Brain microvascular endothelial cell (primary cell): ENCODE results near the gene DUSP8.

Source experiments
- DNase-seq: peaks from one replicate; pipeline ENCODE4 v3.0.0-alpha.2; 2020
- H3K27ac ChIP-seq: fragments of 250-450 bp; sonication (Bioruptor Pico); 2 replicates; pipeline ENCODE4 v1.5.1; 2020; ENCODE audit warnings: mild to moderate bottlenecking, moderate library complexity
- H3K27me3 ChIP-seq: fragments of 250-450 bp; sonication (Bioruptor Pico); replicated peaks from 2 replicates; pipeline ENCODE4 v1.5.1; 2020; ENCODE audit warnings: mild to moderate bottlenecking
- H3K36me3 ChIP-seq: fragments of 250-450 bp; sonication (Bioruptor Pico); replicated peaks from 2 replicates; pipeline ENCODE4 v1.5.1; 2020; ENCODE audit warnings: mild to moderate bottlenecking
- H3K4me3 ChIP-seq: 2 replicates; pipeline ENCODE4 v1.5.1; 2011; ENCODE audit warnings: low read depth, mild to moderate bottlenecking, control low read depth, low read length, moderate library complexity
- in situ Hi-C: cut with HindIII; loops from 2 replicates; pipeline ENCODE4 v1.10.0; 2017; ENCODE audit warnings: low sequenced_read_pairs, low pct_ligation_motif_present
- TF ChIP-seq, protein P1 (sequence below): IDR thresholded peaks from 2 replicates; pipeline ENCODE4 v1.5.1; 2011; ENCODE audit warnings: low read depth, mild to moderate bottlenecking, moderate library complexity, low read length, control low read depth, inconsistent platforms; ENCODE audit errors: missing control alignments

DUSP8 gene

DNA sequence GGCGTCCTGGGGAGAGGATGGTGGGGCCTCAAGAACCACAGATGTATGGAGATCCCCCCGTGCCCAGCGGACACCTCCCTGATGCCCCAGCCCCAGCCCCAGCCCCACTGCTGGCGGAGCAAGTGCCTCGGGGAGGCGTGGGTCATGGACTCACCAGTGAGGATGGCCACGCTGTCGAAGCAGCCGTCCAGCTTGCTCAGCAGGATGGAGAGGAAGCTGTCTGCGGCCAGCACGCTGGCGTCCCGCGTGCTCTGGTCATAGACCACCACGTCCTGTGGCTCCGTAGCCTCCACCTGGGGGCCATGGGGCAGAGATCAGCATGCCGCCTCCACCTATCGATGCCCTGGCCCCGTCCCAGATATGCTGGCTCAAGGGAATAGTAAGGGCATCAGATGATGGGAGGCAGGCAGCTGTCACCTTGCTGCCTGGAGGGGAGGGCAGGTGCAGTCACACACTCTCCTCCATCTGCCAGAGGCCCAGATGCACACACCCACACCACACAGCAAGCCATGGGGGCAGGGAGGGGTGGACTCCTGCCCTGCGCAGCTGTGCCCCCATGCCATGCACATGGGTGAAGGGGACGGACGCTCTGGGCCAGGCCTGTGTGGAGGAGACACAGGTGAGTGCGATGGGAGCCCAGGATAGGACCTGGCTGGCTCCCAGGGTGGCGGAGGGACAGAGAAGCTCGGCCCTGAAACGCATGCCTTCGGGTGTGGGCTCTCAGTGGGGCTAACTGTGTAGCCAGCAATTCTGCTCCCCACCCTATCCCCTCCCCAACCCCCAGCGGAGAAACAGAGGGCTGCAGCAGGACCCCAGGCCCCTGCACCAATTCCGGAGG lies 8.2 kb downstream of the DUSP8 start:
- no peaks in the 10 kb centered on the region for H3K27me3 ChIP-seq
- in situ Hi-C loops, result no loop called here
- no peak overlapping the region for H3K4me3 ChIP-seq
- H3K36me3 ChIP-seq, result no peaks in the 10 kb centered on the region
- TF ChIP-seq, protein P1, sequence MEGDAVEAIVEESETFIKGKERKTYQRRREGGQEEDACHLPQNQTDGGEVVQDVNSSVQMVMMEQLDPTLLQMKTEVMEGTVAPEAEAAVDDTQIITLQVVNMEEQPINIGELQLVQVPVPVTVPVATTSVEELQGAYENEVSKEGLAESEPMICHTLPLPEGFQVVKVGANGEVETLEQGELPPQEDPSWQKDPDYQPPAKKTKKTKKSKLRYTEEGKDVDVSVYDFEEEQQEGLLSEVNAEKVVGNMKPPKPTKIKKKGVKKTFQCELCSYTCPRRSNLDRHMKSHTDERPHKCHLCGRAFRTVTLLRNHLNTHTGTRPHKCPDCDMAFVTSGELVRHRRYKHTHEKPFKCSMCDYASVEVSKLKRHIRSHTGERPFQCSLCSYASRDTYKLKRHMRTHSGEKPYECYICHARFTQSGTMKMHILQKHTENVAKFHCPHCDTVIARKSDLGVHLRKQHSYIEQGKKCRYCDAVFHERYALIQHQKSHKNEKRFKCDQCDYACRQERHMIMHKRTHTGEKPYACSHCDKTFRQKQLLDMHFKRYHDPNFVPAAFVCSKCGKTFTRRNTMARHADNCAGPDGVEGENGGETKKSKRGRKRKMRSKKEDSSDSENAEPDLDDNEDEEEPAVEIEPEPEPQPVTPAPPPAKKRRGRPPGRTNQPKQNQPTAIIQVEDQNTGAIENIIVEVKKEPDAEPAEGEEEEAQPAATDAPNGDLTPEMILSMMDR, result no peak
- no peak overlapping the region for H3K27ac ChIP-seq
- DNase-seq, result no peak

DNA sequence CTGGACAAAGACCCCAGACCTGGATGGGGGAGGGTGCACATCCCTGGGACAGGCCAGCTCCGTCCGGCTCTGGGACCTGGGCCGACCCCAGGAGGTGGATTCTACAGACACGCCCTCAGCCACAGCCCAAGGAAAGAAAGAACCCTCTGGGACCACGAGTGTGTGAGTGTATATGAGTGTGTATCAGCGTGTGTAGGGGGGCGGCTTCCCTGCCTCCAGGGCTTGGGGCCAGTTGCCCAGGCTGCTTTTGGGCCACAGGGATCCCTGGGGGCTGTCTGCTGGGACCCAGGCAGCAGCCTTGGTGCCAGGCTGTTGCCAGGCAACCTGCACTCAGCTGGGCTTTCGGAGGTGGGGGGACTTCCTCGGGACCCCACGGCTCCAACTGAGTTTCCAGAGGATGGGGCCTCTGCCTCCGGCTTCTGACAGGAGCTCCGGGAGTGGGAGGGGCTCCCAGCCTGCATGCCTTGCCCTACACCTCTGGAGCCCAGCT lies 8.9 kb downstream of the DUSP8 start:
- H3K4me3 ChIP-seq, result no peak overlapping the region
- in situ Hi-C loops, result no loop called here
- no peak for DNase-seq
- H3K36me3 ChIP-seq, result no peaks in the 10 kb centered on the region
- H3K27ac ChIP-seq, result no peak overlapping the region
- no peaks in the 10 kb centered on the region for H3K27me3 ChIP-seq
- TF ChIP-seq, protein P1, result no peak

DNA sequence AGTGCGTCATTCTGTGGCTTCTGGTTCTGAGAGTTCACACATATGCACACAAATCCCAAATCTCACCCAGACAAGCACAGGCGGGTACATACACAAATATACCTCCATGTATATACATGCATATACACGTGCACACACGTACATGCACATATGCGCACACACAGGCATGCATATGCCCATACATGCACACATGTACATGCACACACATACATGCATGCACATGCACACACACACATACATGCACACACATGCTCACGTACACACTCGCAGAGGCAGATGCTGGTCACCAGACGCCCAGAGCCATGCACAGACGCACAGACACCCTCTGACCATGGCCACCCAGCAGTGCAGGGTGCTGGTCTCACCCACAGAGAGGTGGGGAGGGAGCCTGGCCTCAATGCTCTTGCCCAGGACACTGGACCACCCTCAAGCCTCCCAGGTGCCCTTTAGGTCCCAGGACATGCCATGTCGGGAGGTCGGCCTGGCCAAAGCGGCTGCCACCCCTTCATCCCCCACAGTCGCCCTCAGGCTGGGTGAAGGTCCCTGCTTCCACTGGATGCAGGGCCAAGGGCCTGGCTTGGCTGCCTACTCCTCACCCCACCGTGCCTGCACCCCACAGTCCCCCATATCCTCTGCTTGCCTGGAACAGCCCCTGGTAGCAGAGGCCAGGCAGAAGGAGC lies 9.5 kb downstream of the DUSP8 start:
- H3K27me3 ChIP-seq, result no peaks in the 10 kb centered on the region
- H3K4me3 ChIP-seq, result no peak overlapping the region
- H3K27ac ChIP-seq, result no peak overlapping the region
- in situ Hi-C loops, result no loop called here
- no peak for DNase-seq
- TF ChIP-seq, protein P1, result no peak
- H3K36me3 ChIP-seq, result no peaks in the 10 kb centered on the region

DNA sequence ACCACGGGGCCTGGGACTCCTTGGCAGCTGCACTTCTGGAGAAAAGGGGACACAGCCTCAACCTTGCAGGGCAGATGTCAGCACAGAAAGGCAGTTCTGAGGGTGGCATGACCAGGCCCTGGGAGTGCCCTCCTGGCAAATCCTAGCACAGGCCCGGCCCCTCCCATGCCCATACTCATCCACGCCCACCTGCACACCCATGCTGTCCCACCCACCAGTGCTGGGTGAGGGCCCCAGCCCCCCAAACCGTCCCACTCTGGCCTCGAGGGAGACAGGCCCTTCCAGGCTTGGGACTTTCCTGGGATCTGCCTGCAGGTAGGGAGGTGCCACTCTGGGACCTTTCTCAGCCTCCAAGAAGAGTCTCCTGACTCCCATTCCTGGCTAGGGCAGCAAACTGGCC lies 10.1 kb downstream of the DUSP8 start:
- Histone ChIP-seq H3K4me3 (no peak overlapping the region), H3K27me3 (no peaks in the 10 kb centered on the region), H3K27ac (no peak overlapping the region), H3K36me3 (peaks cover 5% of the 10 kb centered on the region)
- in situ Hi-C loops, result no loop called here
- no peak for DNase-seq
- TF ChIP-seq, protein P1, result no peak

DNA sequence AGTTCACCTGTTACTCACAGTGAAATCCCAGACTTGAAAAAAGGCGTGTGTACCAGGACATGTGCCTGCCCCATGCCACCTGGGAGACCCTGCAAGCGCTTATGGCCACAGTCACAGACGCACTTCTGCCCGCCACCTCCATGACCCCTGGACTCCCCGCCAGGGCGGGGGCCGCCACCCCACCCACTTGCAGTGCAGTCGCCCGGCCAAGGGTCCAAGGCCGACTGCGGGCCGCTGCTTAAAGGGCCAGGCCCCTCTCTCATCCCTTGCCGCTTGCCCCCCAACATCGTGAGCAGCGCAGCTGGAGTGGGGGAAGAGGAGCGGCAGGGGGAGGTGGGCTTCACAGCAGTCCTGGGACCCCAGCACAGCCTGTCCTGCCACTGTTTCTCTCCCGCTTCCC lies 10.8 kb downstream of the DUSP8 start:
- no peak for DNase-seq
- Histone ChIP-seq H3K27me3 (no peaks in the 10 kb centered on the region), H3K4me3 (no peak overlapping the region), H3K27ac (no peak overlapping the region), H3K36me3 (peaks cover 5% of the 10 kb centered on the region)
- TF ChIP-seq, protein P1, result no peak
- in situ Hi-C loops, result no loop called here
